ENCODE measurements around the gene PCK2. TPM values are rescaled to one million over a fixed set of nuclear protein-coding genes. Genes with fewer than 3 reads are reported as not detected.
A peak's percentile ranks its signal among the peaks of the same experiment; 100 is the strongest.

PCK2 gene
- total and polyA plus RNA-seq, 2 of the 13 experiments (the other 11 are each of a cell fraction or from before 2014, with no cell fraction given): 129 to 272 TPM

DNA sequence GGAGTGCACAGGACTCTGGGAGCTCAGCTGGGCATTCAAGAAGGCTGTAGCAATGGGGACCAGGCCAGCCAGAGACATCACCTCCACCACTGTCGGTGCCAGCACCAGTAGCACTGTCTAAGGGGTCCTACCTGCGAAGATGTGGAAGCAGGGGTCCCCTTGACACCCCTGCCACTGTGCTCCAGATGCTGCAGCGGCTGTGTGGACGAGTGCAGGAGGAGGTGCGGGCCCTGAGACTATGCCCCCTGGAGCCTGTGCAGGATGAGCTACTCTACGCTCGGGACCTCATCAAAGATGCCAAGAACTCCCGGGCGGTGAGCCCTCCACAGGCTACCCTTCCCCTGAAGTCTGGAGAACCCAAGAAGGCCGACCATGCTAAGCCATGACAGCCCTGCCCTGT lies 33.7 kb upstream of the PCK2 start (continued):
- no peak for TF ChIP-seq ZNF619 (CRISPR knock-in tag; IDR thresholded peaks at IDR 0.05)
- TF ChIP-seq TCF12 (IDR thresholded peaks at IDR 0.05): no peak
- TF ChIP-seq TCF12 (CRISPR knock-in tag; IDR thresholded peaks at IDR 0.05): no peak
- no peak for TF ChIP-seq THAP11 (CRISPR knock-in tag; IDR thresholded peaks at IDR 0.05)
- TF ChIP-seq ZNF225 (CRISPR knock-in tag; IDR thresholded peaks at IDR 0.05): 0 out of 2 replicates have a peak, but pooled peaks have one; percentile 11
- no peak for TF ChIP-seq ZNF747 (CRISPR knock-in tag; IDR thresholded peaks at IDR 0.05; ENCODE audit: borderline replicate concordance)
- TF ChIP-seq, protein P1, sequence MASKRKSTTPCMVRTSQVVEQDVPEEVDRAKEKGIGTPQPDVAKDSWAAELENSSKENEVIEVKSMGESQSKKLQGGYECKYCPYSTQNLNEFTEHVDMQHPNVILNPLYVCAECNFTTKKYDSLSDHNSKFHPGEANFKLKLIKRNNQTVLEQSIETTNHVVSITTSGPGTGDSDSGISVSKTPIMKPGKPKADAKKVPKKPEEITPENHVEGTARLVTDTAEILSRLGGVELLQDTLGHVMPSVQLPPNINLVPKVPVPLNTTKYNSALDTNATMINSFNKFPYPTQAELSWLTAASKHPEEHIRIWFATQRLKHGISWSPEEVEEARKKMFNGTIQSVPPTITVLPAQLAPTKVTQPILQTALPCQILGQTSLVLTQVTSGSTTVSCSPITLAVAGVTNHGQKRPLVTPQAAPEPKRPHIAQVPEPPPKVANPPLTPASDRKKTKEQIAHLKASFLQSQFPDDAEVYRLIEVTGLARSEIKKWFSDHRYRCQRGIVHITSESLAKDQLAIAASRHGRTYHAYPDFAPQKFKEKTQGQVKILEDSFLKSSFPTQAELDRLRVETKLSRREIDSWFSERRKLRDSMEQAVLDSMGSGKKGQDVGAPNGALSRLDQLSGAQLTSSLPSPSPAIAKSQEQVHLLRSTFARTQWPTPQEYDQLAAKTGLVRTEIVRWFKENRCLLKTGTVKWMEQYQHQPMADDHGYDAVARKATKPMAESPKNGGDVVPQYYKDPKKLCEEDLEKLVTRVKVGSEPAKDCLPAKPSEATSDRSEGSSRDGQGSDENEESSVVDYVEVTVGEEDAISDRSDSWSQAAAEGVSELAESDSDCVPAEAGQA (IDR thresholded peaks at IDR 0.05; ENCODE audit: low read depth): 0 out of 2 replicates have a peak, but pooled peaks have one; percentile 16
- TF ChIP-seq, protein P1 (CRISPR knock-in tag; IDR thresholded peaks at IDR 0.05; ENCODE audit: borderline replicate concordance): no peak
- TF ChIP-seq ZNF567 (CRISPR knock-in tag; IDR thresholded peaks at IDR 0.05; ENCODE audit: borderline replicate concordance): 0 out of 2 replicates have a peak, but pooled peaks have one; percentile 48
- no peak for TF ChIP-seq ZNF256 (CRISPR knock-in tag; conservative IDR thresholded peaks at IDR 0.05)
- TF ChIP-seq, protein P2, sequence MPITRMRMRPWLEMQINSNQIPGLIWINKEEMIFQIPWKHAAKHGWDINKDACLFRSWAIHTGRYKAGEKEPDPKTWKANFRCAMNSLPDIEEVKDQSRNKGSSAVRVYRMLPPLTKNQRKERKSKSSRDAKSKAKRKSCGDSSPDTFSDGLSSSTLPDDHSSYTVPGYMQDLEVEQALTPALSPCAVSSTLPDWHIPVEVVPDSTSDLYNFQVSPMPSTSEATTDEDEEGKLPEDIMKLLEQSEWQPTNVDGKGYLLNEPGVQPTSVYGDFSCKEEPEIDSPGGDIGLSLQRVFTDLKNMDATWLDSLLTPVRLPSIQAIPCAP (CRISPR knock-in tag; IDR thresholded peaks at IDR 0.05; ENCODE audit: low read depth): no peak
- TF ChIP-seq XRCC5 (optimal IDR thresholded peaks at IDR 0.05; ENCODE audit: low read length): no peak
- TF ChIP-seq, protein P3, sequence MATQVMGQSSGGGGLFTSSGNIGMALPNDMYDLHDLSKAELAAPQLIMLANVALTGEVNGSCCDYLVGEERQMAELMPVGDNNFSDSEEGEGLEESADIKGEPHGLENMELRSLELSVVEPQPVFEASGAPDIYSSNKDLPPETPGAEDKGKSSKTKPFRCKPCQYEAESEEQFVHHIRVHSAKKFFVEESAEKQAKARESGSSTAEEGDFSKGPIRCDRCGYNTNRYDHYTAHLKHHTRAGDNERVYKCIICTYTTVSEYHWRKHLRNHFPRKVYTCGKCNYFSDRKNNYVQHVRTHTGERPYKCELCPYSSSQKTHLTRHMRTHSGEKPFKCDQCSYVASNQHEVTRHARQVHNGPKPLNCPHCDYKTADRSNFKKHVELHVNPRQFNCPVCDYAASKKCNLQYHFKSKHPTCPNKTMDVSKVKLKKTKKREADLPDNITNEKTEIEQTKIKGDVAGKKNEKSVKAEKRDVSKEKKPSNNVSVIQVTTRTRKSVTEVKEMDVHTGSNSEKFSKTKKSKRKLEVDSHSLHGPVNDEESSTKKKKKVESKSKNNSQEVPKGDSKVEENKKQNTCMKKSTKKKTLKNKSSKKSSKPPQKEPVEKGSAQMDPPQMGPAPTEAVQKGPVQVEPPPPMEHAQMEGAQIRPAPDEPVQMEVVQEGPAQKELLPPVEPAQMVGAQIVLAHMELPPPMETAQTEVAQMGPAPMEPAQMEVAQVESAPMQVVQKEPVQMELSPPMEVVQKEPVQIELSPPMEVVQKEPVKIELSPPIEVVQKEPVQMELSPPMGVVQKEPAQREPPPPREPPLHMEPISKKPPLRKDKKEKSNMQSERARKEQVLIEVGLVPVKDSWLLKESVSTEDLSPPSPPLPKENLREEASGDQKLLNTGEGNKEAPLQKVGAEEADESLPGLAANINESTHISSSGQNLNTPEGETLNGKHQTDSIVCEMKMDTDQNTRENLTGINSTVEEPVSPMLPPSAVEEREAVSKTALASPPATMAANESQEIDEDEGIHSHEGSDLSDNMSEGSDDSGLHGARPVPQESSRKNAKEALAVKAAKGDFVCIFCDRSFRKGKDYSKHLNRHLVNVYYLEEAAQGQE (IDR thresholded peaks at IDR 0.05; ENCODE audit: borderline replicate concordance in 1 of 2, low read depth in 1 of 2, low read length in 2 of 2): no peak
- TF ChIP-seq DMAP1 (CRISPR knock-in tag; IDR thresholded peaks at IDR 0.05): no peak
- TF ChIP-seq SPEN (CRISPR knock-in tag; IDR thresholded peaks at IDR 0.05; ENCODE audit: low read depth): no peak
